HL-60/S4 (cell line): Measurements from ENCODE around the gene AGL.
"Not testable (repeated sequence)": the region's sequence is repeated elsewhere in the genome, so short reads cannot be mapped to it uniquely, and the experiment has no call there.

Experiments used
- in situ Hi-C: fragments of 300-500 bp; cut with MboI; formaldehyde crosslinking; loops from 2 replicates; pipeline ENCODE4 v1.14.3; 2022; ENCODE audit warnings: low sequenced_read_pairs

AGL gene

DNA sequence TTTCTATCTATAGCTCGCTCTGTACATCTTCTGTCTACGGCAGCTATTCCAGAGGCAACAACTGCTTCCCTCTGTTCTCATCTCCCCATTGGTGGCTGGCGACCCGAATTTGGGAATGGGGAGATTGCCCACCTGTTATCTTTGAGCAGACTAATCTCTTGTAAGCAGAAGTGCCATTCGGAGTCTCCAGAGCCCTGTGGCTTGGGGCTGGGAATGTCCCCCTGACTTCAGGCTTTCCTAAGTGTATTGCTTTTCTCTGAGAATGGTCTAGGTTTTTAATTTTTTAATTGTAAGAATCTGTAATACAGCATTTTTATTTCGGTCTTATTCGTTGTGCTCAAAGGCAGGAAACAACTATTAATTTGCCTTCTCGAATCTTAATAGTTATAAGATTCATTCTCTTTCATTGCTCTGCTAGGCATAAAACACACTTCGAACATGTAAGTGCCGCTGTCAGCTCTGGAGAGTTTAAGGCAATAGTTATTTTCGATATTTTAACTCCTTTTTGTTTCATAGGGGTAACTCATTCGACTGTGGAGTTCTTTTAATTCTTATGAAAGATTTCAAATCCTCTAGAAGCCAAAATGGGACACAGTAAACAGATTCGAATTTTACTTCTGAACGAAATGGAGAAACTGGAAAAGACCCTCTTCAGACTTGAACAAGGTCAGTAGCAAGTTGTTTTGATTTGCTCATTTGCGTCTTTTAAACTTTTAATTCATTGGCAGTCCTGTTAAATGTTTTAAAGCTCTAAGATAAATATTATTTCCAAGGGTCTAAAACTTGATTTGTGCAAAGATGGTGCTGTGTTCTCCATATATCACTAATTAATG, 514 bp downstream of the AGL start:
- in situ Hi-C loops, result no loop called here

GRCh38 chr1:99851850-99852454, 1.8 kb downstream of the AGL start:
- in situ Hi-C loops, result no loop called here

- in situ Hi-C loops, result no loop called here
These were observed 2.5 kb downstream of the AGL start for GRCh38 chr1:99852648-99853047.

GRCh38 chr1:99855914-99856450, 5.8 kb downstream of the AGL start:
- in situ Hi-C loops, result no loop called here

DNA sequence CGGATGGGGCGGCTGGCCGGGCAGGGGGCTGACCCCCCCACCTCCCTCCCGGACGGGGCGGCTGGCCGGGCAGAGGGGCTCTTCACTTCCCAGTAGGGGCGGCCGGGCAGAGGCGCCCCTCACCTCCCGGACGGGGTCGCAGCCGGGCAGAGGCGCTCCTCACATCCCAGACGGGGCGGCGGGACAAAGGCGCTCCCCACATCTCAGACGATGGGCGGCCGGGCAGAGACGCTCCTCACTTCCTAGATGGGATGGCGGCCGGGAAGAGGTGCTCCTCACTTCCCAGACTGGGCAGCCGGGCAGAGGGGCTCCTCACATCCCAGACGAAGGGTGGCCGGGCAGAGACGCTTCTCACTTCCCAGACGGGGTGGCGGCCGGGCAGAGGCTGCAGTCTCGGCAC, 6.9 kb downstream of the AGL start:
- in situ Hi-C loops, result not testable (repeated sequence)

DNA sequence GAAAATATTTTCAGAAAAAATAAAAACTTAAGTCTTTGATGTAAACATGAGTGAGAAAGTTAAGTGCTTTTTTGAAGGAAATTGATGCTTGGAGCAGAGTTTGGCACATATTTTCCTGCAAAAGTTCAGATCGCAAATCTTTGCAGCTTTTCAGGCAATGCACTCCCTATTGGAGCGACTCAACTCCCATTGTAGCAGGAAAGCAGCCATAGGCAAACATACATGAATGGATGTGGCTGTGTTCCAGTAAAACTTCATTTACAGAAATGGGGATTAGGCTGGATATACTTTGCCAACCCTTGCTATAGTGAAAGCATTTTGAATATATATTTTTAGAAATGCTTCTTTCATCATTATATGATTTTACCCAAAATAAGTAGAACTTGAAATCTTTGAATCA, 8.1 kb downstream of the AGL start:
- in situ Hi-C loops, result no loop called here

DNA sequence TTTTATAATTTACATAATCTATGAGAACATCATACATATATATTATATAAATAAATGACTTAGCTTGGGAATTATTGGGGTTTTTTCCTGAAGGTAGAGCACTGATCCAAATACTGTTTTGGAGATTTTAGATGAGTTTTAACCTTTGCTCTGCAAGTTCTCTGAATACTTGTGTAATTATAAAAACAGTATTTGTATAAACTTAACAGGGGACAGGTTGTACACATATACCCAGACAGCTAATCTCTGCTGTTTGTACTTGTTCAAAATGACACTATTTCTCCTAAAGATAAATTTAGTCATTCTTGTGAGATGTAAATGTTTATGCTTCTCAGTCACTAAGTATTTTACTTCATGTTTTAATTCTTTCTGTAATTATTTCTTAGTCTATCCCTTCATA, 8.7 kb downstream of the AGL start:
- in situ Hi-C loops, result no loop called here

DNA sequence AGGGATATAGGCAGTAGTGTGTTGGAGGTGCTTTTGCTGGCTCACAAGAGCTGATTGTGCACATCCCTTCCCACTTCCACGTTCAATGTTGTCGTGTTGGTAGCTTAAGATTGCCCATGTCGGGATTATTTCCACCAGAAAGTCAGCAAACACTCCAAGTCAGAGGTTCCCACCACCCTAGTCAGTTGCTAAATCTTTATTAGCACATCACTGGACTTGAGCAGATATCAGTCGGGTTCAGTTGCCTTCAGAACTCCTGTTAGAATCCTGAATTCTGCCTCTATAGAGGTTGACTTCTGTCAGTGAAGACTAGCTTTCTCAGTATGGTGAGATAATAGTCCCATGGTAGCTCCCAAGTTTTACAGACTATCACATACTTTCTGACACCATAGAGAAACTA, 10.5 kb downstream of the AGL start:
- in situ Hi-C loops, result no loop called here

DNA sequence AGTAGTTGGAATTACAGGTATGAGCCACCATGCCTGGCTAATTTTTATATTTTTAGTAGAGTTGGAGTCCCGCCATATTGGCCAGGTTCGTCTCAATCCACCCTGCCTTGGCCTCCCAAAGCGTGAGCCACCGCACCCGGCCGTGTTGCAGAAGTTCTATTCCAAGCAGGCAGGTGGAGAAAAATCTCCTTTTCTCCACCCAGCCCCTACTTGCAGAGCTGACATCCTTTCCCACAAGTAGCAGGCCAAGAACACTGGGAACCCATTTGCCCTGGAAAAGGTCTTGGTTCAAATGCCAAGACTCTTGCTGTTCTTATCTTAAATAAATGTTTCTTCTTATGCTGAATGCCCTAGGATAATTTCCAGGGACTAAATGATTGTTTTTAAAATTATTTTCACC, 17.5 kb downstream of the AGL start:
- in situ Hi-C loops, result no loop called here

DNA sequence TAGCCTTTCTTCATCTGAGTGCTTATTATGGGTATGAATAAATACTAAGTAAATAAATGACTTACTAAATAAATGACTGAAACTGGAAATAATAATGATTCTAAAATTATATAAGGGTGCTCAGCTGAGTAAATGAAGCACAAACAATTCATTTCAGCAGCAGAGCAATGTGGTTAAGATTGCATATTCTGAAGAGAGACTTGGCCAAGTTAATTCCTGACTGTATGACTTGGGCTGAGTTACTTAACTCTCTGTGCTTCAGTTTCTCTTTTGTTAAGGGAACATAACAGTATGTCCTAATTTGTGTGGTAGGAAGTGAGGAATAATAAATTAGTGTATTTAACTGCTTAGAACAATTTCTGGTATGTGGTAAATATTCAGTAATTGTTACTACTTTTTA, 19.1 kb downstream of the AGL start:
- in situ Hi-C loops, result no loop called here

- in situ Hi-C loops, result no loop called here
These were observed 19.6 kb downstream of the AGL start for GRCh38 chr1:99869723-99870122.

DNA sequence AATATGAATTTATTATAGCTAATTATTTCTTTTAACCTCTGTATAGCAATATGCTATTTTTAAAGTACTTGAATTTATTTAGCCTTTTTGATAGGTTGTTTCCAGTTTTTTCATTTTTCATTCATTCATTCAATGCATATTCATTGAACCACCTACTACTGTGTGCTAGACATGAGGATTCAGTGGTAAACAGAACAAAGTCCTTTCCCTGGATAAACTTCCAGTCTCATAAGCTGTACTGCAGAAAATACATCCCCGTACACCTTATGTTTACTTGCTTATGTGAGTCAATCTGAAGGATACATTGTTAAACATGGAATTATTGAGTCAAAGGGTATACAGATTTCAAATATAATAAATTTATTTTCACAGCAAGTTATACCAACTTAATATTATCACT, 21.9 kb downstream of the AGL start:
- in situ Hi-C loops, result no loop called here

GRCh38 chr1:99877568-99877967, 27.4 kb downstream of the AGL start:
- in situ Hi-C loops, result no loop called here

- in situ Hi-C loops, result no loop called here
These were observed 36.0 kb downstream of the AGL start for GRCh38 chr1:99886179-99886578.

- in situ Hi-C loops, result no loop called here
These were observed 36.7 kb downstream of the AGL start for GRCh38 chr1:99886841-99887240.

GRCh38 chr1:99887890-99888289, 37.7 kb downstream of the AGL start:
- in situ Hi-C loops, result no loop called here

DNA sequence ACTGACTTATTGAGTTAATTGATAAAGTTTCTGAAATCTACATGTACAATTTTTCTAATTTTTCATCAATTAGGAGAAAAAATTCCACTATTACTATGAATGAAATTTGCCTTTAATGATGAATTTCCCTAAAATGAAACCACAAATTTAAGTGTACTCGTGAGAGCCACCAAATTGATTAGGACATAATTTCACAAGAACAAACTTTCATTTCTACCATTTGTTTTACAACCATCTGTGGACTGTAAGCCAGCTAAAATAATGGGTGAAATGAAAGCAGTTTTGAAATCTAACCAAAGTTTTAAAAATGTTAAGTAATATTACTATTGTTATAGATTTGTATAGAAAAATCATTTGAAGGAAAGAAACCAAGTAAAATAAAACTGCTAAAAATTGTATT, 41.8 kb downstream of the AGL start:
- in situ Hi-C loops, result no loop called here

- in situ Hi-C loops, result not testable (repeated sequence)
These were observed 53.1 kb downstream of the AGL start for GRCh38 chr1:99903278-99903677.

- in situ Hi-C loops, result no loop called here
These were observed 56.4 kb downstream of the AGL start for GRCh38 chr1:99906535-99906934.

GRCh38 chr1:99917214-99917613, 67.1 kb downstream of the AGL start:
- in situ Hi-C loops, result no loop called here

GRCh38 chr1:99919220-99919619, 69.1 kb downstream of the AGL start:
- in situ Hi-C loops, result no loop called here

DNA sequence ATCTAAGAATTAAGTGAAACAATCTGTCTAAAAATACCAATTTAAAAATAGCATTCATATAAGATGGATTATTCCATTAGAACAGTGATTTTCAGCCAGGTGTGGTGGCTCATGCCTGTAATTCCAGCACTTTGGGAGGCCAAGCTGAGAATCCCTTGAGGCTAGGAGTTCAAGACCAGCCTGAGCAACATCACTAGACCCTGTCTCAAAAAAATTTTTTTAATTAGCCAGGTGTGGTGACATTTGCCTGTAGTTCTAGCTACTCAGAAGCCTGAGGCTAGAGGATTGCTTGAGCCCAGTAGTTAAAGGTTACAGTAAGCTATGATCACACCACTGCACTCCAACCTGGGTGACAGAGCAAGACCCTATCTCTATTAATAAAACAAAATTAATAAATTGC, 84.6 kb downstream of the AGL start:
- in situ Hi-C loops, result no loop called here
